ENCODE data around the gene HSP90B1. TPM values are rescaled to one million over a fixed set of nuclear protein-coding genes. Genes with fewer than 3 reads are reported as not detected.

The HSP90B1 gene
- total and polyA plus RNA-seq, 2 of the 13 experiments (the other 11 are each of a cell fraction or from before 2014, with no cell fraction given) = 800 to 954 TPM

DNA sequence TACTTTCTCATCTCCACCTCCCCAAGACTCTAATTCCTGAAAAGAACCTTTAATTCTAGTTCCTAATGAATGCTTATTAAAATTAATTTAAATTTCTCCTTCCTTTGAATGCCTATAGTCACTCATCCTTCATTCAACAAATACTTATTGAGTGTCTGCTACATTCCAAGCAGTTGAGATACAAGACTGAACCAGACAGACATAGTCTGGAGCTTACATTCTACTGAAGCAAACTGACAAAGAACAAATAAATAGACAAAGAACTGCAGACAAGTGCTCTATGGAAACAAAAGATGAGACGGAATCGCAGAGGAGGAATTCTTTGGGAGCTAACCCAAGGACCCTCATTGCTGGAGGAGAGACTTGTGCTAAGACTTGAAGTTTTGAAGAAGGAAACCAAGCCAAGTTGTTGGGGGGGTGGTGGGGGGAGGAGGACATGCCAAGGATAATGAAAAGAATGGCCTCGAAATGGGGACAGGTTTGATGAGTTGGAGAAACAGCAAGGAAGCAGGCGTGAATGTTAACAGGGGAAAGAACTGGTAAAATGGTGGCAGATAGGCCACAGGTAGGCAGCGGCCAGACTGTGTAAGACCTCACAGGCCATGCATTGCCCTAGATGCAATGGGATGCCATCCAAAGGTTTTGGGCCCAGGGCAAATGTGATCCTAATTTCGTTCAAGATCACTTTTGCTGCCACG lies 25.8 kb downstream of the HSP90B1 start:
- intact Hi-C loops (cut with micrococcal nuclease; ENCODE audit: unreplicated experiment) = no loop called here
- WGBS (ENCODE audit: low lambda C conversion rate) = 8% methylated on average over 7 of the region's 7 CpGs
- BruUV-seq (replicated peaks) = no TSS peak

More for the DNA sequence above, 25.8 kb downstream of the HSP90B1 start:
- Histone ChIP-seq H3K79me2 (ENCODE audit: insufficient read depth, low read length) (peaks cover 23% of the 10 kb centered on the region), H3K4me2 (ENCODE audit: low read depth, low read length) (peak overlapping the region; percentile 95), H4K20me1 (ENCODE audit: insufficient read depth, low read length) (no peaks in the 10 kb centered on the region), H3K9me3 (ENCODE audit: low read length) (no peaks in the 10 kb centered on the region), H3K27me3 (ENCODE audit: control insufficient read depth in 1 of 2, insufficient read depth in 2 of 2, low read length in 2 of 2) (no peaks in the 10 kb centered on the region; a peak in 1 of 5 replicates), H3K9ac (ENCODE audit: insufficient read depth, low read depth, low read length) (peak overlapping the region; percentile 83), H3K4me1 (ENCODE audit: insufficient read depth, low read length) (peaks cover 43% of the 10 kb centered on the region), H3K27ac (ENCODE audit: extremely low read length, insufficient read depth, low read length) (peak overlapping the region; percentile 92), H2AFZ (ENCODE audit: low read length) (no peak overlapping the region), H3K36me3 (replicated peaks in 1 of 2; ENCODE audit: control insufficient read depth in 1 of 2, insufficient read depth in 2 of 2, low read length in 2 of 2) (peaks cover 4 to 21% of the 10 kb centered on the region in 2 experiments), H3K4me3 (replicated peaks in 1 of 3; ENCODE audit: insufficient read depth in 1 of 3, low read depth in 2 of 3, low read length in 3 of 3) (peak overlapping the region; percentile 86 to 90 (median 88))
- ChIA-PET CTCF (ENCODE audit: low intra/inter-chr PET ratio, low total read pairs) (no interaction called here), POLR2A (interaction anchor here (0.9 to 6.2 kb wide), 4 partner anchors 10 to 26 kb away, joined by 3 to 118 read pairs (median 13); partner anchors contain the start of genes HSP90B1 and TDG)
- TF ChIP-seq, protein P1, sequence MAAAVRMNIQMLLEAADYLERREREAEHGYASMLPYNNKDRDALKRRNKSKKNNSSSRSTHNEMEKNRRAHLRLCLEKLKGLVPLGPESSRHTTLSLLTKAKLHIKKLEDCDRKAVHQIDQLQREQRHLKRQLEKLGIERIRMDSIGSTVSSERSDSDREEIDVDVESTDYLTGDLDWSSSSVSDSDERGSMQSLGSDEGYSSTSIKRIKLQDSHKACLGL (CRISPR knock-in tag; IDR thresholded peaks at IDR 0.05) = 0 out of 2 replicates have a peak, but pooled peaks have one; percentile 17
- no peak for TF ChIP-seq ZNF224 (CRISPR knock-in tag; IDR thresholded peaks at IDR 0.05)
- TF ChIP-seq PAF1 (CRISPR knock-in tag; IDR thresholded peaks at IDR 0.05) = no peak
- TF ChIP-seq ZNF615 (CRISPR knock-in tag; IDR thresholded peaks at IDR 0.05; ENCODE audit: borderline replicate concordance) = 0 out of 2 replicates have a peak, but pooled peaks have one; percentile 50
- TF ChIP-seq, protein P2, sequence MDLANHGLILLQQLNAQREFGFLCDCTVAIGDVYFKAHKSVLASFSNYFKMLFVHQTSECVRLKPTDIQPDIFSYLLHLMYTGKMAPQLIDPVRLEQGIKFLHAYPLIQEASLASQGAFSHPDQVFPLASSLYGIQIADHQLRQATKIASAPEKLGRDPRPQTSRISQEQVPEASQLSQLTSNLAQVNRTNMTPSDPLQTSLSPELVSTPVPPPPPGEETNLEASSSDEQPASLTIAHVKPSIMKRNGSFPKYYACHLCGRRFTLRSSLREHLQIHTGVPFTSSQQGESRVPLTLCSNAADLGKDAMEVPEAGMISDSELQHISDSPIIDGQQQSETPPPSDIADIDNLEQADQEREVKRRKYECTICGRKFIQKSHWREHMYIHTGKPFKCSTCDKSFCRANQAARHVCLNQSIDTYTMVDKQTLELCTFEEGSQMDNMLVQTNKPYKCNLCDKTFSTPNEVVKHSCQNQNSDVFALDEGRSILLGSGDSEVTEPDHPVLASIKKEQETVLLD (CRISPR knock-in tag; IDR thresholded peaks at IDR 0.05; ENCODE audit: low read depth) = peak; percentile 3; the same call in 1 of the 2 replicates
- 0 out of 2 replicates have a peak, but pooled peaks have one; percentile 15 for TF ChIP-seq ZNF790 (CRISPR knock-in tag; IDR thresholded peaks at IDR 0.05; ENCODE audit: borderline replicate concordance)
- ATAC-seq = peak; percentile 47
- no peak for FAIRE-seq
- DNase-seq (ENCODE audit: low spot score) = no peak
- in situ Hi-C loops (cut with HindIII; ENCODE audit: extremely low pct_ligation_motif_present, low pct_unique_long_range_greater_than_20kb) = no loop called here
